ENCODE results near the gene PACS2.

PACS2 gene

DNA sequence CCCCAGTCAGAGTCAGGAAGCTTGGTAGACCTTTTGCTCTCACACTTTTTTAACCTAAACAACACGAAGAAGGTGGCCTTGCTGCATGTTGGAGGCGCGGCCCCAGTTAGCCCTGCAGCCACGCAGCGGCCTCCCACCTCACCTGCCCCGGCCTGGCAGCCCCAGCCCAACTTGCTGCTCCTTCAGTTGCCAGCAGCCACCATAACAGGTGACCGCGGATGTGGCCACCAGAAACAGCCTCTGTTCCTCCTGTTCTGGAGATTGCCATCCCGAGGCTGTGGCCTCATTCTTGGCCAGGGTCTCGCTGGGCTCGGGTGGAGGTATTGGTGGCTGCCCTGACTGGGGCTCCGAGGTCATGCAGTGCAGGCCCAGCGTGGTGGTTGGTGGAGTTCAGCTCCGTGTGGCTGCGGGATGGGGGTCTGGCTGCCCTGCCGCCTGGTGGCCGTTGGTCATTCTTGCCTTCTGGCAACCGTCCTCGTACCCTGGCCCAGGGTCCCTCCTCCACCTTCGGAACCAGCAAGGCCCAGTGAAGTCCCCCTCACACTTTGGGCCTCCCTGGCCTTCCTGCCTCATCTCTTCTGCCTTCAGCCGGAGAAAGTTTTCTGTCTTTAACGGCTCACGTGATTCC lies 63.1 kb downstream of the PACS2 start:
- Histone ChIP-seq H3K79me2 (ENCODE audit: control insufficient read depth, insufficient read depth, low read length) (no peaks in the 10 kb centered on the region), H3K4me2 (ENCODE audit: low read length) (no peak overlapping the region), H3K27me3 (ENCODE audit: insufficient read depth, low read length, poor library complexity) (no peaks in the 10 kb centered on the region), H3K56ac (ENCODE audit: low read length) (no peak overlapping the region), H3K4ac (ENCODE audit: low read depth, low read length) (no peak overlapping the region), H2BK15ac (replicated peaks; ENCODE audit: low read depth) (no peak overlapping the region), H4K8ac (ENCODE audit: low read depth, low read length) (no peak overlapping the region), H4K5ac (ENCODE audit: low read length) (no peak overlapping the region), H3K4me3 (ENCODE audit: low read length) (no peak overlapping the region), H3K4me1 (ENCODE audit: control insufficient read depth, low read depth, low read length) (no peaks in the 10 kb centered on the region), H2BK5ac (ENCODE audit: low read length) (no peak overlapping the region), H3K79me1 (ENCODE audit: low read length) (no peaks in the 10 kb centered on the region), H3K27ac (ENCODE audit: low read depth, low read length) (no peak overlapping the region), H2BK120ac (ENCODE audit: low read depth, low read length) (no peak overlapping the region), H3K18ac (ENCODE audit: low read length) (no peak overlapping the region), H3K23ac (ENCODE audit: low read length) (no peak overlapping the region), H3K9ac (ENCODE audit: low read length) (no peak overlapping the region), H2AK5ac (ENCODE audit: low read length) (no peak overlapping the region), H3K36me3 (ENCODE audit: control insufficient read depth, insufficient read depth, low read length) (no peaks in the 10 kb centered on the region)
- peak; percentile 19 for DNase-seq
- no CpG with 5 or more reads among the region's 23 CpGs for WGBS (ENCODE audit: extremely low coverage, insufficient coverage, low lambda C conversion rate)

DNA sequence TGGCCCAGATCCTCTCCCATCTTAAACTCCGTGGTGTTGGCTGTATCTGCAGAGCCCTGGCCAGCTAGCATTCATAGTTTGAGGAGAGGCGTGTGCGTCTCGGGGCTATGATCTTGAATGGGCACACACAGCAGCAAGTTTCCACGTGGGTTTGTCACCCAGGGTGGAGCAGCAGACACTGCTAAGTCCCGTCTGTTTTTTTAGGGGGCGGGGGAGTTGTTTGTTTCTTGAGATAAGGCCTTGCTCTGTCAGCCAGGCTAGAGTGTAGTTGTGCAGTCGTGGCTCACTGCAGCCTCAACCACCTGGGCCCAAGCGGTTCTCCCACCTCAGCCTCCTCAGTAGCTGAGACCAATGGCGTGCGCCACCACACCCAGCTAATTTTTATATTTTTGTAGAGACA lies 63.7 kb downstream of the PACS2 start:
- H3K4ac ChIP-seq (ENCODE audit: low read depth, low read length): no peak overlapping the region
- H3K4me2 ChIP-seq (ENCODE audit: low read length): no peak overlapping the region
- no peaks in the 10 kb centered on the region for H3K79me2 ChIP-seq (ENCODE audit: control insufficient read depth, insufficient read depth, low read length)
- no peak overlapping the region for H4K5ac ChIP-seq (ENCODE audit: low read length)
- no peak overlapping the region for H3K23ac ChIP-seq (ENCODE audit: low read length)
- WGBS (ENCODE audit: extremely low coverage, insufficient coverage, low lambda C conversion rate): no CpG with 5 or more reads among the region's 11 CpGs
- no peak overlapping the region for H3K18ac ChIP-seq (ENCODE audit: low read length)
- no peak overlapping the region for H3K56ac ChIP-seq (ENCODE audit: low read length)
- H3K36me3 ChIP-seq (ENCODE audit: control insufficient read depth, insufficient read depth, low read length): no peaks in the 10 kb centered on the region
- no peak overlapping the region for H3K27ac ChIP-seq (ENCODE audit: low read depth, low read length)
- no peaks in the 10 kb centered on the region for H3K79me1 ChIP-seq (ENCODE audit: low read length)
- no peaks in the 10 kb centered on the region for H3K4me1 ChIP-seq (ENCODE audit: control insufficient read depth, low read depth, low read length)
- no peaks in the 10 kb centered on the region for H3K27me3 ChIP-seq (ENCODE audit: insufficient read depth, low read length, poor library complexity)
- H2BK120ac ChIP-seq (ENCODE audit: low read depth, low read length): no peak overlapping the region
- no peak overlapping the region for H3K4me3 ChIP-seq (ENCODE audit: low read length)
- H2BK5ac ChIP-seq (ENCODE audit: low read length): no peak overlapping the region
- H2BK15ac ChIP-seq (replicated peaks; ENCODE audit: low read depth): no peak overlapping the region
- H2AK5ac ChIP-seq (ENCODE audit: low read length): no peak overlapping the region
- no peak overlapping the region for H3K9ac ChIP-seq (ENCODE audit: low read length)
- no peak for DNase-seq
- no peak overlapping the region for H4K8ac ChIP-seq (ENCODE audit: low read depth, low read length)

DNA sequence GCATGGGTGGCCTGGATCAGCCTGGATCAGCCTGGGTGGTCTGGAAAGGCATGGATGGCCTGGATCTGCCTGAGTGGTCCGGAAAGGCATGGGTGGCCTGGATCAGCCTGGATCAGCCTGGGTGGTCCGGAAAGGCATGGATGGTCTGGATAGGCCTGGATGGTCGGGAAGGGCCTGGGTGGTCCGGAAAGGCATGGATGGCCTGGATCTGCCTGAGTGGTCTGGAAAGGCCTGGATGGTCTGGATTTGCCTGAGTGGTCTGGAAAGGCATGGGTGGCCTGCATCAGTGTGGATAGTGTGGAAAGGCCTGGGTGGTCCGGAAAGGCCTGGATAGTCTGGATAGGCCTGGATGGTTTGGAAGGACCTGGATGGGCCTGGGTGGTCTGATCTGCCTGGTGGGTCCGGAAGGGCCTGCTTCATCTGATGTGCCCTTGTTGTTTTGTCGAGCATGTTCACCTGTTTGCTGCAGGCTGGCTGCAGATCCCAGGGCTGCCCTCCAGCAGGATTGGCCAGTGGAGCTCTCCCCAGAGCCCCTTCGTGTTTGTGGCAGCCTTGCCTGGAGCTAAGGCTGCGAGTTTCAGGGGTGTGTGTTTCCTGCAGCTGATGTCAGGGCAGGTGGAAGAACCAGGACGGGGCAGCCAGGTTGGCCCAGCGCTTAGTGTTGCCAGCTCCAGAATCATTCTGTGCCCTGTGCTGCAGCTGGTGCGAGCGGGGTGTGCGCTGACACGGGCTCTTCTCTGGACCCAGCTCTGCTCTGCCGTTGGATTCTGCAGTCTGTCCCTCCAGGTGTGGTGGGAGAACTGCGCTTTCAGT lies 64.5 kb downstream of the PACS2 start:
- Histone ChIP-seq H3K27me3 (ENCODE audit: insufficient read depth, low read length, poor library complexity) (no peaks in the 10 kb centered on the region), H3K4me1 (ENCODE audit: control insufficient read depth, low read depth, low read length) (no peaks in the 10 kb centered on the region), H3K79me2 (ENCODE audit: control insufficient read depth, insufficient read depth, low read length) (no peaks in the 10 kb centered on the region), H3K18ac (ENCODE audit: low read length) (no peak overlapping the region), H3K4me2 (ENCODE audit: low read length) (no peak overlapping the region), H3K36me3 (ENCODE audit: control insufficient read depth, insufficient read depth, low read length) (no peaks in the 10 kb centered on the region), H2BK15ac (replicated peaks; ENCODE audit: low read depth) (no peak overlapping the region), H2BK5ac (ENCODE audit: low read length) (no peak overlapping the region), H2AK5ac (ENCODE audit: low read length) (no peak overlapping the region), H3K9ac (ENCODE audit: low read length) (no peak overlapping the region), H3K79me1 (ENCODE audit: low read length) (no peaks in the 10 kb centered on the region), H4K5ac (ENCODE audit: low read length) (no peak overlapping the region), H3K23ac (ENCODE audit: low read length) (no peak overlapping the region), H4K8ac (ENCODE audit: low read depth, low read length) (no peak overlapping the region), H3K4me3 (ENCODE audit: low read length) (no peak overlapping the region), H3K27ac (ENCODE audit: low read depth, low read length) (no peak overlapping the region), H2BK120ac (ENCODE audit: low read depth, low read length) (no peak overlapping the region), H3K4ac (ENCODE audit: low read depth, low read length) (no peak overlapping the region), H3K56ac (ENCODE audit: low read length) (no peak overlapping the region)
- WGBS (ENCODE audit: extremely low coverage, insufficient coverage, low lambda C conversion rate): no CpG with 5 or more reads among the region's 17 CpGs
- DNase-seq: no peak

DNA sequence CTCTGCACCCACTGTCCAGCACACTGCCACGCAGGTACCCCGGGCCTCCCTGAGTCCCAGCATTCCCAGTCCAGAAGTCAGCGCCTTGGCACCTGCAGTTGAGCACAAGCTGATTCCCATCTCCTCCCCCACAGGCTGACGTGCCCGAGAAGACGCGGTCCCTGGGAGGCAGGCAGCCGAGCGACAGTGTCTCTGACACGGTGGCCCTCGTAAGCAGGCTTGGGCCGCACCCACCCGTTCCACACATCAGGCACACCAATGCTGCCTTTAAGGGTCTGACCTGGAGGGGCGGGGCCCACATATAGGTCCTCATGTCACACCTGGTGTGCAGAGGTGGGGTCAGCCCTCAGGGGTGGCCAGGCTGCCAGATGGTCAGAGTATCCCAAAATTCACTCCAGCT lies 65.4 kb downstream of the PACS2 start:
- H3K4me3 ChIP-seq (ENCODE audit: low read length): no peak overlapping the region
- no peak overlapping the region for H2BK5ac ChIP-seq (ENCODE audit: low read length)
- H4K5ac ChIP-seq (ENCODE audit: low read length): no peak overlapping the region
- H3K9ac ChIP-seq (ENCODE audit: low read length): no peak overlapping the region
- H3K56ac ChIP-seq (ENCODE audit: low read length): no peak overlapping the region
- H3K79me2 ChIP-seq (ENCODE audit: control insufficient read depth, insufficient read depth, low read length): no peaks in the 10 kb centered on the region
- no peaks in the 10 kb centered on the region for H3K4me1 ChIP-seq (ENCODE audit: control insufficient read depth, low read depth, low read length)
- no peak overlapping the region for H3K27ac ChIP-seq (ENCODE audit: low read depth, low read length)
- H3K36me3 ChIP-seq (ENCODE audit: control insufficient read depth, insufficient read depth, low read length): no peaks in the 10 kb centered on the region
- no peaks in the 10 kb centered on the region for H3K79me1 ChIP-seq (ENCODE audit: low read length)
- H4K8ac ChIP-seq (ENCODE audit: low read depth, low read length): no peak overlapping the region
- DNase-seq: no peak
- no peak overlapping the region for H3K23ac ChIP-seq (ENCODE audit: low read length)
- H2BK120ac ChIP-seq (ENCODE audit: low read depth, low read length): no peak overlapping the region
- no peak overlapping the region for H2BK15ac ChIP-seq (replicated peaks; ENCODE audit: low read depth)
- no peak overlapping the region for H3K4me2 ChIP-seq (ENCODE audit: low read length)
- no peaks in the 10 kb centered on the region for H3K27me3 ChIP-seq (ENCODE audit: insufficient read depth, low read length, poor library complexity)
- H3K18ac ChIP-seq (ENCODE audit: low read length): no peak overlapping the region
- WGBS (ENCODE audit: extremely low coverage, insufficient coverage, low lambda C conversion rate): no CpG with 5 or more reads among the region's 14 CpGs
- H2AK5ac ChIP-seq (ENCODE audit: low read length): no peak overlapping the region
- no peak overlapping the region for H3K4ac ChIP-seq (ENCODE audit: low read depth, low read length)

DNA sequence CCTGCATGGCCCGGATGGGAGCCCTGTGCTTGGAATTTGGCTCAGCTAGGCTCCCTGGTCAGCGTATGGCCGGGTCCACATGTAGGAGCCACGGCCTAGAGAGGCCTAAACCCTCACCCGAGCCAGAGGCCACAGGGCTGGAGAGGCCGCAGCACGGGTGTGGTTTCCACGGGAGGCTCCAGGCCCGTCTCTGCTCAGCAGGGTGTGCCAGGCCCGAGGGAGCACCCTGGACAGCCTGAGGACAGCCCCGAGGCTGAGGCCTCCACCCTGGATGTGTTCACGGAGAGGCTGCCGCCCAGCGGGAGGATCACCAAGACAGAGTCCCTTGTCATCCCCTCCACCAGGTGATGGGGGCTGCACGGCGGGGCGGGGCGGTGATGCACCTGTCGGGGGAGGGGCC lies 66.2 kb downstream of the PACS2 start:
- no CpG with 5 or more reads among the region's 19 CpGs for WGBS (ENCODE audit: extremely low coverage, insufficient coverage, low lambda C conversion rate)
- no peak for DNase-seq

More for the DNA sequence above, 66.2 kb downstream of the PACS2 start:
- Histone ChIP-seq H2BK15ac (replicated peaks; ENCODE audit: low read depth) (no peak overlapping the region), H2BK120ac (ENCODE audit: low read depth, low read length) (no peak overlapping the region), H3K4me1 (ENCODE audit: control insufficient read depth, low read depth, low read length) (no peaks in the 10 kb centered on the region), H3K23ac (ENCODE audit: low read length) (no peak overlapping the region), H2BK5ac (ENCODE audit: low read length) (no peak overlapping the region), H3K4ac (ENCODE audit: low read depth, low read length) (no peak overlapping the region), H3K4me3 (ENCODE audit: low read length) (no peak overlapping the region), H3K27me3 (ENCODE audit: insufficient read depth, low read length, poor library complexity) (no peaks in the 10 kb centered on the region), H3K79me2 (ENCODE audit: control insufficient read depth, insufficient read depth, low read length) (no peaks in the 10 kb centered on the region), H3K4me2 (ENCODE audit: low read length) (no peak overlapping the region), H3K36me3 (ENCODE audit: control insufficient read depth, insufficient read depth, low read length) (no peaks in the 10 kb centered on the region), H2AK5ac (ENCODE audit: low read length) (no peak overlapping the region), H3K9ac (ENCODE audit: low read length) (no peak overlapping the region), H3K27ac (ENCODE audit: low read depth, low read length) (no peak overlapping the region), H4K5ac (ENCODE audit: low read length) (no peak overlapping the region), H3K56ac (ENCODE audit: low read length) (no peak overlapping the region), H3K79me1 (ENCODE audit: low read length) (no peaks in the 10 kb centered on the region), H4K8ac (ENCODE audit: low read depth, low read length) (no peak overlapping the region), H3K18ac (ENCODE audit: low read length) (no peak overlapping the region)
